ENCODE measurements around the gene SFRP4. TPM values are rescaled to one million over a fixed set of nuclear protein-coding genes. Genes with fewer than 3 reads are reported as not detected.

SFRP4 gene
- total RNA-seq, 1 experiment from 2014 or later: 0.24 TPM

- H3K9me3 Mint-ChIP-seq: peaks cover 17% of the 10 kb centered on the region; the same call in 1 of the 2 replicates
- DNase-seq (ENCODE audit: low spot score) (no peak), ATAC-seq (no peak)
- H3K4me1 Mint-ChIP-seq: peaks cover 13% of the 10 kb centered on the region
- H3K27ac Mint-ChIP-seq: no peak overlapping the region
- POLR2A ChIA-PET: no interaction called here
- TF ChIP-seq CDX4 (CRISPR knock-in tag; IDR thresholded peaks at IDR 0.05; ENCODE audit: borderline replicate concordance) (no peak), ATF2 (CRISPR knock-in tag; IDR thresholded peaks at IDR 0.05; ENCODE audit: borderline replicate concordance, low read depth) (no peak)
- CTCF ChIA-PET: no interaction called here
- H3K27me3 Mint-ChIP-seq (ENCODE audit: low read depth): peaks cover 17% of the 10 kb centered on the region
- H3K36me3 Mint-ChIP-seq: peaks cover 7% of the 10 kb centered on the region
- H3K4me3 Mint-ChIP-seq: no peak overlapping the region
Observed at GRCh38 chr7:37924491-37925041, 7.9 kb upstream of the SFRP4 start.

- no peak overlapping the region for H3K27ac Mint-ChIP-seq
- ChIA-PET CTCF (no interaction called here), POLR2A (no interaction called here)
- H3K27me3 Mint-ChIP-seq (ENCODE audit: low read depth): peaks cover 22% of the 10 kb centered on the region
- no peak for ATAC-seq
- TF ChIP-seq NFATC4 (CRISPR knock-in tag; IDR thresholded peaks at IDR 0.05) (no peak), JUN (CRISPR knock-in tag; IDR thresholded peaks at IDR 0.05) (no peak), AFF4 (CRISPR knock-in tag; IDR thresholded peaks at IDR 0.05; ENCODE audit: borderline replicate concordance) (no peak), ELF4 (CRISPR knock-in tag; IDR thresholded peaks at IDR 0.05; ENCODE audit: low read depth) (no peak)
- H3K36me3 Mint-ChIP-seq: peaks cover 7% of the 10 kb centered on the region
- DNase-seq (ENCODE audit: low spot score): no peak
- no peak overlapping the region for H3K4me3 Mint-ChIP-seq
- peaks cover 13% of the 10 kb centered on the region for H3K4me1 Mint-ChIP-seq
- H3K9me3 Mint-ChIP-seq: peaks cover 17% of the 10 kb centered on the region; the same call in 1 of the 2 replicates
Observed at GRCh38 chr7:37923996-37924395, 7.4 kb upstream of the SFRP4 start.

GRCh38 chr7:37921876-37922275, 5.3 kb upstream of the SFRP4 start:
- CTCF ChIA-PET: interaction anchor here (0.7 to 2.1 kb wide), 4 partner anchors 8 to 424 kb away, joined by 3 to 8 read pairs (median 3); no protein-coding TSS in a partner anchor
- POLR2A ChIA-PET: no interaction called here
- H3K4me1 Mint-ChIP-seq: peaks cover 13% of the 10 kb centered on the region
- no peak for DNase-seq (ENCODE audit: low spot score)
- no peak overlapping the region for H3K27ac Mint-ChIP-seq
- peaks cover 17% of the 10 kb centered on the region; the same call in 1 of the 2 replicates for H3K9me3 Mint-ChIP-seq
- ATAC-seq: no peak
- peak overlapping the region; percentile 75 for H3K4me3 Mint-ChIP-seq
- H3K27me3 Mint-ChIP-seq (ENCODE audit: low read depth): peaks cover 44% of the 10 kb centered on the region
- peaks cover 7% of the 10 kb centered on the region for H3K36me3 Mint-ChIP-seq
- TF ChIP-seq NFATC4 (CRISPR knock-in tag; IDR thresholded peaks at IDR 0.05) (no peak), ELF4 (CRISPR knock-in tag; IDR thresholded peaks at IDR 0.05; ENCODE audit: low read depth) (no peak), OVOL2 (CRISPR knock-in tag; IDR thresholded peaks at IDR 0.05; ENCODE audit: borderline replicate concordance) (no peak), RORB (CRISPR knock-in tag; IDR thresholded peaks at IDR 0.05) (no peak), ATF6 (CRISPR knock-in tag; IDR thresholded peaks at IDR 0.05) (no peak), ZNF416 (CRISPR knock-in tag; IDR thresholded peaks at IDR 0.05) (no peak), ZNF425 (CRISPR knock-in tag; conservative IDR thresholded peaks at IDR 0.05) (no peak), ZSCAN18 (CRISPR knock-in tag; IDR thresholded peaks at IDR 0.05) (no peak), ZMAT4 (CRISPR knock-in tag; IDR thresholded peaks at IDR 0.05) (no peak), ESRRA (CRISPR knock-in tag; IDR thresholded peaks at IDR 0.05; ENCODE audit: borderline replicate concordance) (no peak), IRF1 (CRISPR knock-in tag; IDR thresholded peaks at IDR 0.05) (no peak), USF2 (CRISPR knock-in tag; IDR thresholded peaks at IDR 0.05) (no peak), CBFB (CRISPR knock-in tag; IDR thresholded peaks at IDR 0.05; ENCODE audit: low read depth) (no peak)

Measured in WTC11 (cell line).